SK-N-SH (cell line): Measurements from ENCODE around the gene ACBD6. TPM values are rescaled to one million over a fixed set of nuclear protein-coding genes. Genes with fewer than 3 reads are reported as not detected.

Source experiments
- CTCF ChIA-PET: fragments of 300-600, 350-600 bp; formaldehyde crosslinking; extraction: SDS; loops from one replicate; lab custom pipeline; 2021; lab: Yijun Ruan, JAX
- POLR2A ChIA-PET: fragments of 350-600 bp; sonication (Branson Sonifier 250); formaldehyde crosslinking; extraction: SDS; loops from one replicate; lab custom pipeline; 2020; ENCODE audit warnings: antibody characterized with exemption, inconsistent platforms; lab: Yijun Ruan, JAX
- DNase-seq: peaks from one replicate; pipeline ENCODE4 v3.0.0; 2012
- H2AFZ ChIP-seq: fragments of 200-600 bp; sonication (generic); 2 replicates; pipeline ENCODE4 v1.8.1; 2016; ENCODE audit warnings: antibody characterized with exemption, mild to moderate bottlenecking, low read depth
- H3F3A ChIP-seq: fragments of 200-600 bp; sonication (generic); replicated peaks from 2 replicates; pipeline ENCODE3; 2016; ENCODE audit warnings: antibody characterized with exemption, mild to moderate bottlenecking; ENCODE audit not compliant: insufficient read depth
- H3K27ac ChIP-seq, 2 experiments: fragments of 200-500 bp in 1 of 2; fragments of 200-600 bp in 1 of 2; sonication (Bioruptor generic) in 1 of 2; sonication (generic), shearing (Covaris generic) in 1 of 2; 2 replicates each; pipeline versions ENCODE4 v1.5.1 to v1.6.1; 2014 to 2016; ENCODE audit warnings: low read depth in 2 of 2, inconsistent platforms in 1 of 2, low read length in 1 of 2, mild to moderate bottlenecking in 1 of 2, mixed read lengths in 1 of 2
- H3K27me3 ChIP-seq: fragments of 200-600 bp; sonication (generic), shearing (Covaris generic); 2 replicates; pipeline ENCODE4 v1.6.1; 2016; ENCODE audit warnings: mixed run types; ENCODE audit not compliant: insufficient read depth
- H3K36me3 ChIP-seq, 2 experiments: fragments of 200-500 bp in 1 of 2; fragments of 200-600 bp in 1 of 2; sonication (Bioruptor generic) in 1 of 2; sonication (generic) in 1 of 2; replicated peaks in 1 of 2; 2 replicates each; pipeline versions ENCODE3 to v1.5.1; 2014 to 2016; ENCODE audit warnings: low read length in 1 of 2, mild to moderate bottlenecking in 1 of 2; ENCODE audit not compliant: insufficient read depth in 2 of 2, control insufficient read depth in 1 of 2
- H3K4me1 ChIP-seq, 2 experiments: fragments of 200-500 bp in 1 of 2; fragments of 200-600 bp in 1 of 2; sonication (Bioruptor generic) in 1 of 2; sonication (generic), shearing (Covaris generic) in 1 of 2; 2 replicates each; pipeline versions ENCODE4 v1.5.1 to v1.6.1; 2014 to 2016; ENCODE audit warnings: low read depth in 1 of 2, low read length in 1 of 2, mixed run types in 1 of 2; ENCODE audit not compliant: insufficient read depth in 2 of 2, control insufficient read depth in 1 of 2
- H3K4me2 ChIP-seq: fragments of 200-600 bp; sonication (generic), shearing (Covaris generic); 2 replicates; pipeline ENCODE4 v1.6.1; 2017; ENCODE audit warnings: mixed run types
- H3K4me3 ChIP-seq, 2 experiments: fragments of 200-500 bp in 1 of 2; fragments of 200-600 bp in 1 of 2; sonication (Bioruptor generic) in 1 of 2; sonication (generic), shearing (Covaris generic) in 1 of 2; 2 replicates each; pipeline versions ENCODE4 v1.5.1 to v1.8.1; 2014 to 2016; ENCODE audit warnings: low read depth in 2 of 2, inconsistent platforms in 1 of 2, low read length in 1 of 2, mild to moderate bottlenecking in 1 of 2, mixed read lengths in 1 of 2, moderate library complexity in 1 of 2
- H3K79me2 ChIP-seq: fragments of 200-600 bp; sonication (generic); 2 replicates; pipeline ENCODE4 v1.8.1; 2017; ENCODE audit warnings: mild to moderate bottlenecking; ENCODE audit not compliant: insufficient read depth
- H3K9ac ChIP-seq: fragments of 200-600 bp; sonication (generic); 2 replicates; pipeline ENCODE4 v1.6.1; 2017; ENCODE audit warnings: mixed run types
- H3K9me2 ChIP-seq: fragments of 200-600 bp; sonication (generic); 2 replicates; pipeline ENCODE4 v1.6.1; 2017; ENCODE audit warnings: mixed run types
- H3K9me3 ChIP-seq: fragments of 200-600 bp; sonication (generic); 2 replicates; pipeline ENCODE4 v1.6.1; 2017; ENCODE audit warnings: mixed run types, mild to moderate bottlenecking, moderate library complexity
- H4K20me1 ChIP-seq: fragments of 200-600 bp; sonication (generic); 2 replicates; pipeline ENCODE4 v1.6.1; 2017; ENCODE audit warnings: mild to moderate bottlenecking, mixed run types; ENCODE audit not compliant: insufficient read depth
- EZH2phosphoT487 ChIP-seq: fragments of 200-600 bp; sonication (generic); IDR thresholded peaks from 2 replicates; pipeline ENCODE4 v1.6.1; 2017; ENCODE audit warnings: low read depth, mixed run types, mild to moderate bottlenecking, antibody characterized with exemption, moderate library complexity, borderline replicate concordance
- FOXM1 ChIP-seq: IDR thresholded peaks from 2 replicates; pipeline ENCODE4 v1.4.0; 2012; ENCODE audit warnings: low read depth, mild to moderate bottlenecking
- JUND ChIP-seq: IDR thresholded peaks from 2 replicates; pipeline ENCODE4 v1.4.0; 2012
- MEF2A ChIP-seq: IDR thresholded peaks from 2 replicates; pipeline ENCODE4 v1.4.0; 2012; ENCODE audit warnings: low read depth, borderline replicate concordance
- MXI1 ChIP-seq: IDR thresholded peaks from 2 replicates; pipeline ENCODE4 v1.6.1; 2012; ENCODE audit warnings: mild to moderate bottlenecking, low read depth, low read length, improper control_type of control experiment
- NFIC ChIP-seq: IDR thresholded peaks from 2 replicates; pipeline ENCODE4 v1.4.0; 2012; ENCODE audit warnings: borderline replicate concordance
- NRF1 ChIP-seq: IDR thresholded peaks from 2 replicates; pipeline ENCODE4 v1.6.1; 2012; ENCODE audit warnings: low read depth, mild to moderate bottlenecking, low read length
- POLR2AphosphoS5 ChIP-seq: IDR thresholded peaks from 2 replicates; pipeline ENCODE4 v1.6.1; 2012; ENCODE audit warnings: low read depth, low read length
- RAD21 ChIP-seq: IDR thresholded peaks from 2 replicates; pipeline ENCODE4 v1.6.1; 2012; ENCODE audit warnings: mild to moderate bottlenecking, low read length
- RFX5 ChIP-seq: IDR thresholded peaks from 2 replicates; pipeline ENCODE4 v1.6.1; 2012; ENCODE audit warnings: mild to moderate bottlenecking, improper control_type of control experiment, low read length
- TAF1 ChIP-seq: IDR thresholded peaks from 2 replicates; pipeline ENCODE4 v1.6.1; 2012; ENCODE audit warnings: low read depth, mild to moderate bottlenecking, low read length, moderate library complexity, borderline replicate concordance
- TCF12 ChIP-seq: IDR thresholded peaks from 2 replicates; pipeline ENCODE4 v1.4.0; 2012
- TEAD4 ChIP-seq: IDR thresholded peaks from 2 replicates; pipeline ENCODE4 v1.4.0; 2012; ENCODE audit warnings: mild to moderate bottlenecking, borderline replicate concordance; ENCODE audit not compliant: insufficient read depth
- WGBS: methylation state at CpG from one replicate; pipeline ENCODE4 v1.1.6; 2017; ENCODE audit warnings: low lambda C conversion rate; 5-methylcytosine and 5-hydroxymethylcytosine counted together
- polyA plus RNA-seq, 3 experiments: library from polyadenylated mRNA; depleted of rRNA; stranded (reverse); fragments of >200 nt; gene quantifications; 2 replicates each; pipeline ENCODE4 v1.2.3, GENCODE V29; 2012
- TF ChIP-seq, protein P1 (sequence below): IDR thresholded peaks from 2 replicates; pipeline ENCODE4 v1.6.1; 2012; ENCODE audit warnings: mild to moderate bottlenecking, low read depth, low read length, moderate library complexity
- TF ChIP-seq, protein P2 (sequence below): IDR thresholded peaks from 2 replicates; pipeline ENCODE4 v1.4.0; 2012; ENCODE audit warnings: low read depth
- TF ChIP-seq, protein P3 (sequence below): IDR thresholded peaks from 2 replicates; pipeline ENCODE4 v1.4.0; 2012; ENCODE audit warnings: low read depth, borderline replicate concordance

ACBD6 gene
- polyA plus RNA-seq, 1 of the 3 experiments (the other 2 are of a cell fraction), result 60.9 TPM

DNA sequence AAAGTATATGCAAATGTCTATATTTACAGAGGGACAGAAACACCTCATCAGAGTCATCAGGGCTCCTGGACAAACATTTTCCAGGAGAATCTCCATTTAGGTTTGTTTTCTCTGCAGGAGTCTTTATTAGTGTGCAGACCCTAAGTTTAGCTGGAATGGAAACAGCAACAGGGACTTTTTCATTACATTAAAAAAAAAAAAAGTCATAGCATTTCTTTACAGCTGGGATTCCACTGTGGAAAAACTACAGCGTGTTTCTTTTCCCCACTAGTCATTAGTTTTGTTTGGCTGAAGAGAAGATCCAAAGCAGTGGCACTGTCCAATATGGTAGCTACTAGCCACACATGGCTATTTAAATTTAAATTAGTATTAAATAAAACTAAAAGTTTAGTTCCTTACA is 222.7 kb downstream of the ACBD6 start:
- H3K27ac ChIP-seq, result no peak overlapping the region
- WGBS, result 100% methylated on average over 1 of the region's 1 CpG
- TF ChIP-seq TCF12, result no peak
- TF ChIP-seq EZH2phosphoT487, result no peak
- no peak for TF ChIP-seq RAD21
- TF ChIP-seq, protein P1, sequence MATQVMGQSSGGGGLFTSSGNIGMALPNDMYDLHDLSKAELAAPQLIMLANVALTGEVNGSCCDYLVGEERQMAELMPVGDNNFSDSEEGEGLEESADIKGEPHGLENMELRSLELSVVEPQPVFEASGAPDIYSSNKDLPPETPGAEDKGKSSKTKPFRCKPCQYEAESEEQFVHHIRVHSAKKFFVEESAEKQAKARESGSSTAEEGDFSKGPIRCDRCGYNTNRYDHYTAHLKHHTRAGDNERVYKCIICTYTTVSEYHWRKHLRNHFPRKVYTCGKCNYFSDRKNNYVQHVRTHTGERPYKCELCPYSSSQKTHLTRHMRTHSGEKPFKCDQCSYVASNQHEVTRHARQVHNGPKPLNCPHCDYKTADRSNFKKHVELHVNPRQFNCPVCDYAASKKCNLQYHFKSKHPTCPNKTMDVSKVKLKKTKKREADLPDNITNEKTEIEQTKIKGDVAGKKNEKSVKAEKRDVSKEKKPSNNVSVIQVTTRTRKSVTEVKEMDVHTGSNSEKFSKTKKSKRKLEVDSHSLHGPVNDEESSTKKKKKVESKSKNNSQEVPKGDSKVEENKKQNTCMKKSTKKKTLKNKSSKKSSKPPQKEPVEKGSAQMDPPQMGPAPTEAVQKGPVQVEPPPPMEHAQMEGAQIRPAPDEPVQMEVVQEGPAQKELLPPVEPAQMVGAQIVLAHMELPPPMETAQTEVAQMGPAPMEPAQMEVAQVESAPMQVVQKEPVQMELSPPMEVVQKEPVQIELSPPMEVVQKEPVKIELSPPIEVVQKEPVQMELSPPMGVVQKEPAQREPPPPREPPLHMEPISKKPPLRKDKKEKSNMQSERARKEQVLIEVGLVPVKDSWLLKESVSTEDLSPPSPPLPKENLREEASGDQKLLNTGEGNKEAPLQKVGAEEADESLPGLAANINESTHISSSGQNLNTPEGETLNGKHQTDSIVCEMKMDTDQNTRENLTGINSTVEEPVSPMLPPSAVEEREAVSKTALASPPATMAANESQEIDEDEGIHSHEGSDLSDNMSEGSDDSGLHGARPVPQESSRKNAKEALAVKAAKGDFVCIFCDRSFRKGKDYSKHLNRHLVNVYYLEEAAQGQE, result no peak
- no peak for TF ChIP-seq TAF1
- TF ChIP-seq NRF1, result no peak
- no peak for TF ChIP-seq FOXM1
- TF ChIP-seq TEAD4, result no peak
- no peak for TF ChIP-seq NFIC
- TF ChIP-seq POLR2AphosphoS5, result no peak
- no peak for TF ChIP-seq MXI1
- TF ChIP-seq, protein P2, sequence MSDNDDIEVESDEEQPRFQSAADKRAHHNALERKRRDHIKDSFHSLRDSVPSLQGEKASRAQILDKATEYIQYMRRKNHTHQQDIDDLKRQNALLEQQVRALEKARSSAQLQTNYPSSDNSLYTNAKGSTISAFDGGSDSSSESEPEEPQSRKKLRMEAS, result no peak
- H3F3A ChIP-seq, result no peaks in the 10 kb centered on the region
- H3K36me3 ChIP-seq, result peaks cover 0 to 58% of the 10 kb centered on the region in 2 experiments
- no peaks in the 10 kb centered on the region for H3K9me3 ChIP-seq
- H3K9me2 ChIP-seq, result no peaks in the 10 kb centered on the region
- H3K27me3 ChIP-seq, result no peaks in the 10 kb centered on the region
- H3K4me1 ChIP-seq, result peaks cover 0 to 12% of the 10 kb centered on the region in 2 experiments; a peak in 2 of 4 replicates
- H3K4me2 ChIP-seq, result no peak overlapping the region
- no peak overlapping the region for H3K9ac ChIP-seq
- H4K20me1 ChIP-seq, result no peaks in the 10 kb centered on the region
- no peak overlapping the region for H2AFZ ChIP-seq
- DNase-seq, result no peak
- POLR2A ChIA-PET, result no interaction called here
- H3K79me2 ChIP-seq, result no peaks in the 10 kb centered on the region
- H3K4me3 ChIP-seq, result no peak overlapping the region
- CTCF ChIA-PET, result interaction anchor here (0.6 kb wide), 1 partner anchor 198 kb away, joined by 4 read pairs; no protein-coding TSS in a partner anchor

DNA sequence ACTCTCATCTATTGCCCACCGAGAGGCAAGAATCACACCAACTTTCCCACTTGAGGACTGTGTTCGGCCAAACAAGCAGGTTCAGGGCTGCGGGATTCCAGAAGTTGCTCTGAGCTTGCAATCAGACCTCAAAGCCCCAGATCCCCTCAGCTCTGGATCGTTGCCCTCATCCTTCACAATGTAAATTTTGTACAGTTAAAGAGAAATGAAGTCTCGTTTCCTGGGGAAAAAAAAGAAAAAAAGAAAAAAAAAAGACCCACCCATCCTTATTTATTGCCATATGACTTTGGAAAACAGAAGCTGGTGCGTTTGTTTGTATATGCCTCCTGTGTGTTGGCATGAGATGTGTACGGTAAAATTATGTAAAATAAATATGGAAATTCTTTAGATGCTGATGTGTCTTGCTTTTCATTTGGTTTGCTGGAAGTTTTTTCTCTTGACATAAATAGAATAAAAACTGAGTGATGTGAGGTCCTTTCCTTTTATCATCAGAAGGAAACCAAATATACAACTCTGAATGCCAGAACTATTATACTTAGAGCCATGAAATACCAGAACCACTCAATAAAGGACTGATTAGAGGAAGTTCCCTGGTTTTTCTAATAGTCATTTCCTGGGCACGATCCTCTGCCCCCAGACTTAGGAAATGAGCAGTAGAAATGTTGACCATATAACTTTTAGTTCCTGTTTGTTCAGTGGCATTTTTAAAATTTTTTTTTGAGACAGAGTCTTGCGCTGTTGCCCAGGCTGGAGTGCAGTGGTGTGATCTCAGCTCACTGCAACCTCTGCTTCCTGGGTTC is 223.6 kb downstream of the ACBD6 start:
- H3K27ac ChIP-seq, result no peak overlapping the region; a peak in 1 of 4 replicates
- no peaks in the 10 kb centered on the region for H3K79me2 ChIP-seq
- peaks cover 0 to 67% of the 10 kb centered on the region in 2 experiments for H3K36me3 ChIP-seq
- TF ChIP-seq, protein P2, result no peak
- no peak for TF ChIP-seq RAD21
- no peak for TF ChIP-seq RFX5
- TF ChIP-seq MEF2A, result no peak
- TF ChIP-seq JUND, result no peak
- TF ChIP-seq TAF1, result no peak
- TF ChIP-seq, protein P3, sequence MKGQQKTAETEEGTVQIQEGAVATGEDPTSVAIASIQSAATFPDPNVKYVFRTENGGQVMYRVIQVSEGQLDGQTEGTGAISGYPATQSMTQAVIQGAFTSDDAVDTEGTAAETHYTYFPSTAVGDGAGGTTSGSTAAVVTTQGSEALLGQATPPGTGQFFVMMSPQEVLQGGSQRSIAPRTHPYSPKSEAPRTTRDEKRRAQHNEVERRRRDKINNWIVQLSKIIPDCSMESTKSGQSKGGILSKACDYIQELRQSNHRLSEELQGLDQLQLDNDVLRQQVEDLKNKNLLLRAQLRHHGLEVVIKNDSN, result no peak
- TF ChIP-seq, all 33 proteins: peak for 0
- 93% methylated on average over 9 of the region's 9 CpGs for WGBS
- H3K4me1 ChIP-seq, result peaks cover 0 to 12% of the 10 kb centered on the region in 2 experiments; a peak in 2 of 4 replicates
- H3F3A ChIP-seq, result no peaks in the 10 kb centered on the region
- H3K4me3 ChIP-seq, result no peak overlapping the region
- no peak overlapping the region for H3K9ac ChIP-seq
- H3K4me2 ChIP-seq, result no peak overlapping the region
- no peaks in the 10 kb centered on the region for H3K27me3 ChIP-seq
- ChIA-PET POLR2A (no interaction called here), CTCF (interaction anchor here (0.6 to 2.3 kb wide), 2 partner anchors 26 to 204 kb away, joined by 3 to 6 read pairs; no protein-coding TSS in a partner anchor)
- H2AFZ ChIP-seq, result no peak overlapping the region
- H3K9me3 ChIP-seq, result no peaks in the 10 kb centered on the region
- no peaks in the 10 kb centered on the region for H4K20me1 ChIP-seq
- DNase-seq, result no peak
- no peaks in the 10 kb centered on the region for H3K9me2 ChIP-seq
